Testis (tissue), 2 donors: ENCODE data around the gene GET4.
"Not testable (repeated sequence)": the region's sequence is repeated elsewhere in the genome, so short reads cannot be mapped to it uniquely, and the experiment has no call there.

Experiments
- POLR2A ChIP-seq: fragments of 450-650 bp; IDR thresholded peaks from one replicate; pipeline ENCODE4 v1.6.1; 2017; ENCODE audit warnings: antibody characterized with exemption, mild to moderate bottlenecking, moderate library complexity
- TF ChIP-seq, protein P1 (sequence below), 3 experiments: fragments of 450-650 bp in 2 of 3; fragments of 200-600 bp in 1 of 3; sonication (generic) in 1 of 3; IDR thresholded peaks; one replicate each; pipeline ENCODE4 v1.5.1; 2016 to 2019; ENCODE audit warnings: antibody characterized with exemption in 3 of 3, mild to moderate bottlenecking in 2 of 3, moderate library complexity in 1 of 3

DNA sequence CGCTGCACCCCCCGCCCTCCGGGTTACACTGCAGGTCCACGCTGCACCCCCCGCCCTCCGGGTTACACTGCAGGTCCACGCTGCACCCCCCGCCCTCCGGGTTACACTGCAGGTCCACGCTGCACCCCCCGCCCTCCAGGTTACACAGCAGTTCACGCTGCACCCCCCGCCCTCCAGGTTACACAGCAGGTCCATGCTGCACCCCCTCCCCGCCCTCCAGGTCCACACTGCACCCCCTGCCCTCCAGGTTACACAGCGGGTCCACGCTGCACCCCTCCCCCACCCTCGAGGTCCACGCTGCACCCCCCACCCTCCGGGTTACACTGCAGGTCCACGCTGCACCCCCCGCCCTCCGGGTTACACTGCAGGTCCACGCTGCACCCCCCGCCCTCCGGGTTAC, 47.7 kb downstream of the GET4 start:
- TF ChIP-seq, protein P1, sequence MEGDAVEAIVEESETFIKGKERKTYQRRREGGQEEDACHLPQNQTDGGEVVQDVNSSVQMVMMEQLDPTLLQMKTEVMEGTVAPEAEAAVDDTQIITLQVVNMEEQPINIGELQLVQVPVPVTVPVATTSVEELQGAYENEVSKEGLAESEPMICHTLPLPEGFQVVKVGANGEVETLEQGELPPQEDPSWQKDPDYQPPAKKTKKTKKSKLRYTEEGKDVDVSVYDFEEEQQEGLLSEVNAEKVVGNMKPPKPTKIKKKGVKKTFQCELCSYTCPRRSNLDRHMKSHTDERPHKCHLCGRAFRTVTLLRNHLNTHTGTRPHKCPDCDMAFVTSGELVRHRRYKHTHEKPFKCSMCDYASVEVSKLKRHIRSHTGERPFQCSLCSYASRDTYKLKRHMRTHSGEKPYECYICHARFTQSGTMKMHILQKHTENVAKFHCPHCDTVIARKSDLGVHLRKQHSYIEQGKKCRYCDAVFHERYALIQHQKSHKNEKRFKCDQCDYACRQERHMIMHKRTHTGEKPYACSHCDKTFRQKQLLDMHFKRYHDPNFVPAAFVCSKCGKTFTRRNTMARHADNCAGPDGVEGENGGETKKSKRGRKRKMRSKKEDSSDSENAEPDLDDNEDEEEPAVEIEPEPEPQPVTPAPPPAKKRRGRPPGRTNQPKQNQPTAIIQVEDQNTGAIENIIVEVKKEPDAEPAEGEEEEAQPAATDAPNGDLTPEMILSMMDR (IDR thresholded peaks at IDR 0.05), result not testable (repeated sequence)
- TF ChIP-seq POLR2A, result not testable (repeated sequence)
